ENCODE data around the gene IFNAR2.
A peak's percentile ranks its signal among the peaks of the same experiment; 100 is the strongest.

Gene IFNAR2

GRCh38 chr21:33255404-33255803 lies 25.7 kb downstream of the IFNAR2 start:
- Histone ChIP-seq H3K27ac (ENCODE audit: insufficient read depth, low read depth, low read length, poor library complexity, severe bottlenecking) (no peak overlapping the region), H3K4me1 (ENCODE audit: control insufficient read depth, insufficient read depth, low read length) (no peaks in the 10 kb centered on the region), H3K36me3 (ENCODE audit: control insufficient read depth, insufficient read depth, low read length) (peaks cover 10% of the 10 kb centered on the region), H3K27me3 (ENCODE audit: control insufficient read depth, insufficient read depth, low read length, poor library complexity, severe bottlenecking) (no peaks in the 10 kb centered on the region), H3K9me3 (ENCODE audit: control insufficient read depth, low read length) (no peaks in the 10 kb centered on the region), H3K4me3 (ENCODE audit: insufficient read depth, low read depth, low read length) (no peak overlapping the region)
- WGBS, 2 experiments: 95 to 100% methylated on average over 1 of the region's 1 CpG

- H3K27me3 ChIP-seq (ENCODE audit: control insufficient read depth, insufficient read depth, low read length, poor library complexity, severe bottlenecking): no peaks in the 10 kb centered on the region
- no peak overlapping the region for H3K4me3 ChIP-seq (ENCODE audit: insufficient read depth, low read depth, low read length)
- no peaks in the 10 kb centered on the region for H3K9me3 ChIP-seq (ENCODE audit: control insufficient read depth, low read length)
- H3K4me1 ChIP-seq (ENCODE audit: control insufficient read depth, insufficient read depth, low read length): no peaks in the 10 kb centered on the region
- WGBS, 2 experiments: 94 to 95% methylated on average over 5 of the region's 6 CpGs
- no peak overlapping the region for H3K27ac ChIP-seq (ENCODE audit: insufficient read depth, low read depth, low read length, poor library complexity, severe bottlenecking)
- H3K36me3 ChIP-seq (ENCODE audit: control insufficient read depth, insufficient read depth, low read length): peaks cover 10% of the 10 kb centered on the region
Observed at GRCh38 chr21:33256019-33256418, 26.3 kb downstream of the IFNAR2 start.

- Histone ChIP-seq H3K4me1 (ENCODE audit: control insufficient read depth, insufficient read depth, low read length) (no peaks in the 10 kb centered on the region), H3K36me3 (ENCODE audit: control insufficient read depth, insufficient read depth, low read length) (peaks cover 10% of the 10 kb centered on the region), H3K9me3 (ENCODE audit: control insufficient read depth, low read length) (no peaks in the 10 kb centered on the region), H3K27me3 (ENCODE audit: control insufficient read depth, insufficient read depth, low read length, poor library complexity, severe bottlenecking) (no peaks in the 10 kb centered on the region), H3K4me3 (ENCODE audit: insufficient read depth, low read depth, low read length) (no peak overlapping the region), H3K27ac (ENCODE audit: insufficient read depth, low read depth, low read length, poor library complexity, severe bottlenecking) (no peak overlapping the region)
- 96% methylated on average over 18 of the region's 18 CpGs for WGBS, 2 experiments
Observed at GRCh38 chr21:33257094-33257803, 27.5 kb downstream of the IFNAR2 start.

GRCh38 chr21:33258475-33258874 lies 28.7 kb downstream of the IFNAR2 start:
- H3K4me3 ChIP-seq (ENCODE audit: insufficient read depth, low read depth, low read length): no peak overlapping the region
- no peak overlapping the region for H3K27ac ChIP-seq (ENCODE audit: insufficient read depth, low read depth, low read length, poor library complexity, severe bottlenecking)
- H3K36me3 ChIP-seq (ENCODE audit: control insufficient read depth, insufficient read depth, low read length): peaks cover 10% of the 10 kb centered on the region
- no peaks in the 10 kb centered on the region for H3K9me3 ChIP-seq (ENCODE audit: control insufficient read depth, low read length)
- H3K4me1 ChIP-seq (ENCODE audit: control insufficient read depth, insufficient read depth, low read length): no peaks in the 10 kb centered on the region
- 96% methylated on average over 9 of the region's 9 CpGs for WGBS, 2 experiments
- no peaks in the 10 kb centered on the region for H3K27me3 ChIP-seq (ENCODE audit: control insufficient read depth, insufficient read depth, low read length, poor library complexity, severe bottlenecking)

- Histone ChIP-seq H3K9me3 (ENCODE audit: control insufficient read depth, low read length) (no peaks in the 10 kb centered on the region), H3K4me3 (ENCODE audit: insufficient read depth, low read depth, low read length) (no peak overlapping the region), H3K27me3 (ENCODE audit: control insufficient read depth, insufficient read depth, low read length, poor library complexity, severe bottlenecking) (no peaks in the 10 kb centered on the region), H3K4me1 (ENCODE audit: control insufficient read depth, insufficient read depth, low read length) (no peaks in the 10 kb centered on the region), H3K36me3 (ENCODE audit: control insufficient read depth, insufficient read depth, low read length) (peaks cover 10% of the 10 kb centered on the region), H3K27ac (ENCODE audit: insufficient read depth, low read depth, low read length, poor library complexity, severe bottlenecking) (no peak overlapping the region)
- WGBS, 2 experiments: 92 to 100% methylated on average over 2 of the region's 2 CpGs
Observed at GRCh38 chr21:33259428-33259827, 29.7 kb downstream of the IFNAR2 start.

- 92 to 95% methylated on average over 7 of the region's 7 CpGs for WGBS, 2 experiments
- H3K27ac ChIP-seq (ENCODE audit: insufficient read depth, low read depth, low read length, poor library complexity, severe bottlenecking): no peak overlapping the region
- H3K4me1 ChIP-seq (ENCODE audit: control insufficient read depth, insufficient read depth, low read length): no peaks in the 10 kb centered on the region
- no peak overlapping the region for H3K4me3 ChIP-seq (ENCODE audit: insufficient read depth, low read depth, low read length)
- peaks cover 10% of the 10 kb centered on the region for H3K36me3 ChIP-seq (ENCODE audit: control insufficient read depth, insufficient read depth, low read length)
- no peaks in the 10 kb centered on the region for H3K27me3 ChIP-seq (ENCODE audit: control insufficient read depth, insufficient read depth, low read length, poor library complexity, severe bottlenecking)
- no peaks in the 10 kb centered on the region for H3K9me3 ChIP-seq (ENCODE audit: control insufficient read depth, low read length)
Observed at GRCh38 chr21:33259995-33260394, 30.3 kb downstream of the IFNAR2 start.

GRCh38 chr21:33261635-33262034 lies 31.9 kb downstream of the IFNAR2 start:
- H3K4me1 ChIP-seq (ENCODE audit: control insufficient read depth, insufficient read depth, low read length): no peaks in the 10 kb centered on the region
- H3K27ac ChIP-seq (ENCODE audit: insufficient read depth, low read depth, low read length, poor library complexity, severe bottlenecking): no peak overlapping the region
- no peaks in the 10 kb centered on the region for H3K9me3 ChIP-seq (ENCODE audit: control insufficient read depth, low read length)
- no peak overlapping the region for H3K4me3 ChIP-seq (ENCODE audit: insufficient read depth, low read depth, low read length)
- H3K36me3 ChIP-seq (ENCODE audit: control insufficient read depth, insufficient read depth, low read length): peaks cover 10% of the 10 kb centered on the region
- peaks cover 10% of the 10 kb centered on the region for H3K27me3 ChIP-seq (ENCODE audit: control insufficient read depth, insufficient read depth, low read length, poor library complexity, severe bottlenecking)
- 92 to 97% methylated on average over 1 to 2 of the region's 3 CpGs for WGBS, 2 experiments

- peaks cover 4% of the 10 kb centered on the region for H3K36me3 ChIP-seq (ENCODE audit: control insufficient read depth, insufficient read depth, low read length)
- no peaks in the 10 kb centered on the region for H3K9me3 ChIP-seq (ENCODE audit: control insufficient read depth, low read length)
- no peak overlapping the region for H3K27ac ChIP-seq (ENCODE audit: insufficient read depth, low read depth, low read length, poor library complexity, severe bottlenecking)
- peaks cover 10% of the 10 kb centered on the region for H3K27me3 ChIP-seq (ENCODE audit: control insufficient read depth, insufficient read depth, low read length, poor library complexity, severe bottlenecking)
- no peaks in the 10 kb centered on the region for H3K4me1 ChIP-seq (ENCODE audit: control insufficient read depth, insufficient read depth, low read length)
- WGBS, 2 experiments: 94 to 95% methylated on average over 11 of the region's 11 CpGs
- H3K4me3 ChIP-seq (ENCODE audit: insufficient read depth, low read depth, low read length): no peak overlapping the region
Observed at GRCh38 chr21:33262921-33263320, 33.2 kb downstream of the IFNAR2 start.

GRCh38 chr21:33264561-33264960 lies 34.8 kb downstream of the IFNAR2 start:
- Histone ChIP-seq H3K27me3 (ENCODE audit: control insufficient read depth, insufficient read depth, low read length, poor library complexity, severe bottlenecking) (peaks cover 10% of the 10 kb centered on the region), H3K27ac (ENCODE audit: insufficient read depth, low read depth, low read length, poor library complexity, severe bottlenecking) (no peak overlapping the region), H3K4me1 (ENCODE audit: control insufficient read depth, insufficient read depth, low read length) (no peaks in the 10 kb centered on the region), H3K36me3 (ENCODE audit: control insufficient read depth, insufficient read depth, low read length) (no peaks in the 10 kb centered on the region), H3K4me3 (ENCODE audit: insufficient read depth, low read depth, low read length) (no peak overlapping the region), H3K9me3 (ENCODE audit: control insufficient read depth, low read length) (no peaks in the 10 kb centered on the region)
- 82 to 87% methylated on average over 11 of the region's 11 CpGs for WGBS, 2 experiments

- WGBS, 2 experiments: 72 to 76% methylated on average over 12 of the region's 12 CpGs
- H3K27ac ChIP-seq (ENCODE audit: insufficient read depth, low read depth, low read length, poor library complexity, severe bottlenecking): no peak overlapping the region
Observed at GRCh38 chr21:33265664-33266049, 35.9 kb downstream of the IFNAR2 start.

More at GRCh38 chr21:33265664-33266049, 35.9 kb downstream of the IFNAR2 start:
- no peaks in the 10 kb centered on the region for H3K36me3 ChIP-seq (ENCODE audit: control insufficient read depth, insufficient read depth, low read length)
- H3K4me1 ChIP-seq (ENCODE audit: control insufficient read depth, insufficient read depth, low read length): no peaks in the 10 kb centered on the region
- H3K27me3 ChIP-seq (ENCODE audit: control insufficient read depth, insufficient read depth, low read length, poor library complexity, severe bottlenecking): peaks cover 10% of the 10 kb centered on the region
- H3K9me3 ChIP-seq (ENCODE audit: control insufficient read depth, low read length): no peaks in the 10 kb centered on the region
- peak overlapping the region; percentile 61 for H3K4me3 ChIP-seq (ENCODE audit: insufficient read depth, low read depth, low read length)

Measured in ectodermal cell (in vitro differentiated cells).